NCI-H524 treated with DMSO at 0.1 percent for 48 hours (cell line): ENCODE results near the gene ARAP2.

Experiments
- DNase-seq: peaks from one replicate; lab custom pipeline; 2025; lab: John Stamatoyannopoulos, UW

Gene ARAP2

DNA sequence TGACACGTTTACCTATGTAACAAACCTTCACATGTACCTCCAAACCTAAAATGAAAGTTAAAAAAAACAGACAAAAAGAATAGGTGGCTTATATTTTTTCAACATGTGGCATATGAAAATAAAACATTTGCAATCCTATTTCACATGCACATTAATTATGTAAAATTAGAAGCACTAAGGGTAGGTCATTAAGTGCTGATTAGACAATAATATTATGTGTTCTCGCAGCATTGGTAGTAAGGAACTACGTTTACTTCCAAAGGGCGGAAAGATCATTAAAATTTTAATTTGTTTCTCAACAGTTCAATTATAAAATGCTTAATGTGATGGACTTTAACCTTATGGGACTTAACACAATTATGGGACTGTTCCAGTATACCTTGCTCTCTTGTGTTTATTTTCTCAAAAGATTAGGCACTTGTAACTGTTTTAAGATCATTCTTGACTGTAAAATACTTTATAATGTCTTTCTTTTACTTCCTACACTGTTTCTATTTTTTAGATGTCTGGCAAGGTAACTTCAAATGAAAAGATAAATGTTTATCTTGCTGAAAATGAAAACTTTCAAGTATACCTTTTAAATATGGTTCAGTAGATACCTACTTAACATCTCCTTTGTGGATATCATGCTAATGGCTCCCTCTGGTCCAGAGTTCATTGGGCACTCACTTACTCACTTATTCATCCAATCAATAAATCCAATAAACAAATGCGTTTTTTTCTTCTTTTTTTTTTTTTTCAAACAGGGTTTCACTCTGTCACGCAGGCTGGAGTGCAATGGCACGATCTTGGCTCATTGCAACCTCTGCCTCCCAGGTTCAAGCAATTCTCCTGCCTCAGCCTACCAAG is 202.0 kb downstream of the ARAP2 start:
- no peak for DNase-seq

DNA sequence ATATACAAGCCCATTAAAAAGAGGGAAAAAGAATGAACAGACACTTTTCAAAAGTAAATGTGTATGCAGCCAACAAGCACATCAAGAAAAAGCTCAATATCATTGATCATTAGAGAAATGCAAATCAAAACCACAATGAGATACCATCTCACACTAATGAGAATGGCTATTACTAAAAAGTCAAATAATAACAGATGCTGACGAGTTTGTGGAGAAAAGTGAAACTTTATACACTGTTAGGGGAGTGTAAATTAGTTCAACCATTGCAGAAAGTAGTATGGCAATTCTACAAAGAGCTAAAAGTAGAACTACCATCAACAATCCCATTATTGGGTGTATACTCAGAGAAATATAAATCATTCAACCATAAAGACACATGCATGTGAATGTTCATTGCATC is 203.0 kb downstream of the ARAP2 start:
- DNase-seq, result no peak

DNA sequence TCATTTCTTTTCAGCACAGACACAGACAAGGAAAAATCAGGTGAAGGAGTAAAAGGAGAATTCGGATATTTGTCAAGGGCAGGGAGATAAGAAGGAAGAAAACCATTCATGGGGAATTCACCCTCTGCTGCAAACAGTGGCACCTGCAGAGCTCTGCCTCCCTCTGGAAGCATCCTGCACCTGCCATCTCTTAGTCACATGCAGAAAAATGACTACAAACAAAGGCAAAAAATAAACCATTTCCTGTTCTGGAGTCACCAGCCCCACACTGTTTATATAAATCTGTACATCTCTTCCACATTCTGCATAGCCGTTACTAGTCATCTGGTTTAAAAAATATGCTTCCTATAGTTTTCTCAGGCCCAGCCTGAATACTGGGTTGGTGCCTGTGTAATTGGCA is 205.3 kb downstream of the ARAP2 start:
- DNase-seq, result no peak

DNA sequence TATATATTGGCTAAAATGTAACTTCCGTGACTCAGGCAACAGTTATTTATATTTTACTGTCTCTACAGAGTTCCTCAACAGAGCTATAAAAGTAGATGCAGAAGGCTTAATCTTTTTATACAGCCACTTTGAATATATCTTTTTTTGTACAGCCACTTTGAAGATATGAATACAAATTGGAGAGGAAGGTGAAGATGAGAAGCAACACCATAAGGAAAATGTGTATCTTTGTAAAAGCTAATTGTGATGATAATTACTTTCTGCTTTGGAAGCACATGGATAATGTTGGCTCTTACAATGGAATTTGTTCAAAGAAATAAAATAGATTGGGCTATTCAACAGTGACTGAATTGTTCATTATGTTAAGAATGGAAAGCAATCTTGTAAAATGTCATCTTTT is 205.8 kb downstream of the ARAP2 start:
- DNase-seq, result no peak

DNA sequence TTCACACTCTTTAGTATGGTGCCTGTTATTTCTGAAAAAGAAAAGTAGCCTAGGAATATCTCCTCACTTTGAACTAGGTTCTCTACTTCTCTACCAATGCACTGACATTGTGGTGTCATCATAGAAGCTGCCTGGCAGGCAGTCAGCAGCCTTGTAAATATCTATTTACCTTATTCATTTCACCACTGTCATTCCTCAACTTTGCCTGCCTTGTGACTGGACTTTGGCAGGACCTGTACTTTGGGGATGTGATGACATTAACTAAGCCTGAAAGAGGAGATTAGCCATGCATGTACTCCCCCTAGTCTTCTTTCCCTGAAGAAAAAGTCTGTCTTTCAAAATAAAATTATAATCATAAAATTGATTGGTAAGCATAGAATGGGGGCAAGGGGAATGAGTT is 207.2 kb downstream of the ARAP2 start:
- no peak for DNase-seq

DNA sequence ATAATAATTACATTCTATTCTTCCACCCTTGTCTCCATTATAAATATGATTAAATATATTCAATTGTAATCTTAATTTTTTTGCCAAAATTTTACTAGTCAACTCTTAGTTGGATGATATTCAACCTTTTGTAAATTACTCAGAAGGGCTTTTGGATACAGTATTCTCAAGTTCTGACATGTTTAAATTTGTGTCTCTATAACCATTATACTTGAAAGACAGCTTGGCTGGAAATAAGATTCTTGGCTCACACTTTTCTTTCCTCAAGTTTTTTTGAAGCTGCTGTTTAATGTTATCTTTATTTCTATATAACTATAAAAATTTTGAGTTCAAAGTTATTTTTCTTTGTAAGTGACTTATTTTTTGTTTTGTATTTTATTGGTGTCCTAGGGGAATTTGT is 214.4 kb downstream of the ARAP2 start:
- DNase-seq, result no peak

DNA sequence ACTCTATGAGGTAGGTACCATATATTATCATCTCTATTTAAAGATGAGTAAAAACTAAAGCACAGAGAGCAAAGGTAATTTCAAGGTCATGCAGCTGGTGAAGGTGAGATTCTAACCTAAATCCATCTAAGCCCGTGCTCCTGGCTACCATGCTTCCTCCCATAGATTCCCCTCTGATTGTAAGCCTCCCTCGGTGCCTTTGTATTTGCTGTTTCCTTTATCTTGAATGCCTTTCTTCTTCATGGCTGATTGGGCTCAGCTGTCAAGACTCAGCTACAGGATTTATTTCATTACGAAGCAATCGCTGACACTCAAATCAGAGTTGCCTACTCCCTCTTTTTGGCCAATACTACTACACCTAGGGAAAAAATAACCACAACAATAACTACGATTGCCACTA is 217.1 kb downstream of the ARAP2 start:
- no peak for DNase-seq

DNA sequence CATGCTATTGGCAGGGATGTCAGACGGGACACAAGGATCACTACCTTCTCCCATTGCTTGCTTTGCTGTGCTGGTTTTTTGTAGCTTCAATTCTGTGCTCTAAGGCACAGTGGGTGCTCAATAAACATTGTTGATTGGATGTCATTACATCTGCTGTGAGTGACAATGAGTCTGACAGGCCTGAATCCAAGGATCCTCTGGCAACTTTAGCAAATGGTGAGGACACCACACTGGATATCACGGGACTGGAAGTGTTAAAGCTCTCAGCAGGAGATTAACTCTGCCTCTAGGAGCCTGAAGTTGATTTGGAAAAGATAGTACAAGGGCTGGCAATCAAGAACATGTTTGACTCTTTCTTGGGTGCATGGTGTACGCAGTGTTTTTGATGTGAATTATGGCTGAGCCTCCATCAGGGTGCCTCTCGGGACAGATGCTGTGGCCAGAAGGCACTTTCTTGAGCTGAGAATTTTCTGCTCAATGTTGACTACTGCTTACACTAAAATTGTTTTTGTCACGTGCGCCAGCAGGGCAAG is 217.9 kb downstream of the ARAP2 start:
- no peak for DNase-seq

DNA sequence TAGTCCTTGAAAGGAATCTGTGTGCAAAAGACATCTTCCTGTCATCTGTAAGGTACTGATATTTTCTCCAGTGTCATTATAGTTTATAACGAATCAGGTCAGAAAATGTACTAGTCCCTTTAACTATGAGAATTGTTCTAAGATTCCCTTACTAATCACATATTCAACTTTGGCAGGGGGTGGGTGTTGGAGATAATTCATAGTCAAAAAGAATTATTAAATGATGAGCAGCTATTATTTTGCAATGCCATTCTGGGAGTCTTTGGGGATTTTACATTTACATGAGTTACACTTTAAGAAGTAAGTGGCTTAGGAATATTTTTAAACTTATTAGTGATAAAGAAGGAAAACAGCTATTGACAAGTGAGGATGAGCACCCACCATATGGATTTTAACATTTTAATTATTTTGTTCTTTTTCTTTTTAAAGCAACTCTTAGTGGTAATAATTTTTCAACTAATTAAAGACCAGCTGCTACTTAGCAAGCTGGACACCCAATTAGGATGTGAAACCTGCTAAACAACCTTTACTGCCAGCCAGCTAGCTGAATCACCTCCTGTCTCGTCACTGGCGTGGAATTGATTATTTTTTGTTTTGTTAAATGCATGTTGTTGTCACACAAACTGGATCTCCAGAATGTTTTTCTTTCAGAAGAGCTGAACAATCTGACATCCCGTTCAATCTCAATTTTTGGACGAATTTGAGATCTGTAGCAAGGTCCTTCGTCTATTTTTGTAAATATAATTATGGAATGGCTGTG is 219.2 kb downstream of the ARAP2 start:
- peak; percentile 41 for DNase-seq

DNA sequence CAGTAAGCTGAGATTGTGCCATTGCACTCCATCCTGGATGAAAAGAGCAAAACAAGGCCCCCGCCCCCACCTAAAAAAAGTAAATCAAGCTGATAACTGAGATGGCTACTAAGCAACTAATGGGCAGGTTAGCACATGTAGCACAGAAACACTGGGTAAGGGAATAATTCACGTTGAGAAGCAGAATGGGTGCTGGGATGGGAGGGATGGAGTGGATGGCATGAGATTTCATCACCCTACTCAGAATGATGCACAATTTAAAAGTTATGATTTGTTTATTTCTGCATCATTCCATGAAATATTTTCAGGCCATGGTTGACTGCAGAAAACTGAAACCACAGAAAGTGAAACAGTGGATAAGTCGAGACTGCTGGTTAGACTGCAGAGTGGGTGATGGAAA is 224.0 kb downstream of the ARAP2 start:
- no peak for DNase-seq
